HG03469 (cell line): ENCODE data around the gene TNPO3.

Experiments
- ATAC-seq: cut with Tn5 transposase; IDR thresholded peaks from one replicate; pipeline ENCODE4 v1.9.1; 2021; ENCODE audit warnings: mild to moderate bottlenecking, moderate library complexity, moderate number of reproducible peaks; ENCODE audit not compliant: unreplicated experiment

TNPO3 gene

GRCh38 chr7:129054438-129055293 lies at the start of gene TNPO3:
Gene TNPO3, minus strand, starts transcription at chr7:129055111. Its CDS starts 341 bp downstream, at chr7:129054770.
- ATAC-seq: peak; percentile 57

- ATAC-seq: no peak
These were observed 48.8 kb upstream of the TNPO3 start for GRCh38 chr7:129103561-129104324.

GRCh38 chr7:129101746-129102145 lies 46.8 kb upstream of the TNPO3 start:
- ATAC-seq: no peak

- ATAC-seq: no peak
These were observed 45.9 kb upstream of the TNPO3 start for GRCh38 chr7:129100827-129101166.

GRCh38 chr7:129098409-129099084 lies 43.6 kb upstream of the TNPO3 start:
- ATAC-seq: no peak

GRCh38 chr7:129095258-129095657 lies 40.3 kb upstream of the TNPO3 start:
- peak; percentile 62 for ATAC-seq

- no peak for ATAC-seq
These were observed 39.6 kb upstream of the TNPO3 start for GRCh38 chr7:129094501-129094900.

- no peak for ATAC-seq
These were observed 39.1 kb upstream of the TNPO3 start for GRCh38 chr7:129093867-129094456.

- ATAC-seq: no peak
These were observed 36.6 kb upstream of the TNPO3 start for GRCh38 chr7:129091484-129092002.

- ATAC-seq: no peak
These were observed 35.5 kb upstream of the TNPO3 start for GRCh38 chr7:129090300-129090907.

- peak; percentile 68 for ATAC-seq
These were observed 34.8 kb upstream of the TNPO3 start for GRCh38 chr7:129089521-129090212.

GRCh38 chr7:129084801-129085551 lies 30.1 kb upstream of the TNPO3 start:
- no peak for ATAC-seq

GRCh38 chr7:129083525-129083924 lies 28.6 kb upstream of the TNPO3 start:
- ATAC-seq: no peak

GRCh38 chr7:129078455-129078854 lies 23.5 kb upstream of the TNPO3 start:
- no peak for ATAC-seq

- no peak for ATAC-seq
These were observed 22.0 kb upstream of the TNPO3 start for GRCh38 chr7:129076886-129077285.

- ATAC-seq: no peak
These were observed 20.1 kb upstream of the TNPO3 start for GRCh38 chr7:129074994-129075393.

- no peak for ATAC-seq
These were observed 19.5 kb upstream of the TNPO3 start for GRCh38 chr7:129074361-129074871.

GRCh38 chr7:129073738-129074137 lies 18.8 kb upstream of the TNPO3 start:
- ATAC-seq: no peak

GRCh38 chr7:129073204-129073603 lies 18.3 kb upstream of the TNPO3 start:
- no peak for ATAC-seq
